Body of pancreas (tissue), 4 donors: ENCODE data around the gene ADGRG2. TPM values are rescaled to one million over a fixed set of nuclear protein-coding genes. Genes with fewer than 3 reads are reported as not detected.

ENCODE experiments used
- ATAC-seq: fragments of 150-250 bp; one replicate; pipeline ENCODE4 v1.9.1; 2016
- DNase-seq, 4 donors: peaks; one replicate each; pipeline ENCODE4 v3.0.0-alpha.2; 2019
- H3K27ac ChIP-seq, 4 donors: fragments of 200-600 bp; sonication (generic); 1 replicate in 3 of 4; 2 replicates in 1 of 4; pipeline versions ENCODE4 v1.5.1 to v1.6.1; 2016 to 2019; ENCODE audit warnings: mild to moderate bottlenecking in 1 of 4, mixed read lengths in 1 of 4, moderate library complexity in 1 of 4
- H3K27me3 ChIP-seq, 2 donors: fragments of 200-600 bp; sonication (generic); one replicate each; pipeline ENCODE4 v1.6.0; 2016; ENCODE audit warnings: mild to moderate bottlenecking in 1 of 2
- H3K36me3 ChIP-seq, 2 donors: fragments of 200-600 bp; sonication (generic); replicated peaks in 1 of 2; 2 replicates each; pipeline ENCODE4 v1.5.1; 2016; ENCODE audit warnings: low read depth in 2 of 2; ENCODE audit not compliant: insufficient read depth in 1 of 2
- H3K4me1 ChIP-seq: fragments of 200-600 bp; sonication (generic); one replicate; pipeline ENCODE4 v1.6.0; 2016
- H3K4me3 ChIP-seq, 2 donors: fragments of 200-600 bp; sonication (generic); 1 replicate in 1 of 2; 2 replicates in 1 of 2; pipeline ENCODE4 v1.5.1; 2016 to 2019
- H3K9me3 ChIP-seq, 3 donors: fragments of 200-600 bp; sonication (generic); 1 replicate in 2 of 3; 2 replicates in 1 of 3; pipeline ENCODE4 v1.5.1; 2016
- POLR2A ChIP-seq, 3 donors: fragments of 450-650 bp; IDR thresholded peaks; one replicate each; pipeline ENCODE4 v1.6.1; 2016; ENCODE audit warnings: antibody characterized with exemption in 3 of 3, mild to moderate bottlenecking in 2 of 3
- WGBS, 2 donors: methylation state at CpG; one replicate each; pipeline ENCODE4 v1.1.5; 2017; 5-methylcytosine and 5-hydroxymethylcytosine counted together
- intact Hi-C: fragments of 100-400 bp; cut with DNase I; formaldehyde crosslinking; loops from one replicate; pipeline ENCODE4 v1.15.1; 2023
- total RNA-seq, 2 donors: library from RNA; depleted of rRNA; stranded (reverse); fragments of >200 nt; gene quantifications; one replicate each; pipeline ENCODE4 v1.1.0, GENCODE V29; 2016
- TF ChIP-seq, protein P1 (sequence below), 7 experiments: fragments of 450-650 bp in 4 of 7; fragments of 200-600 bp in 3 of 7; sonication (generic) in 3 of 7; IDR thresholded peaks; one replicate each; pipeline ENCODE4 v1.5.1; 2016 to 2019; ENCODE audit warnings: antibody characterized with exemption in 7 of 7

The ADGRG2 gene
- total RNA-seq, 2 donors from 2014 or later: 0.66 to 1.0 TPM

DNA sequence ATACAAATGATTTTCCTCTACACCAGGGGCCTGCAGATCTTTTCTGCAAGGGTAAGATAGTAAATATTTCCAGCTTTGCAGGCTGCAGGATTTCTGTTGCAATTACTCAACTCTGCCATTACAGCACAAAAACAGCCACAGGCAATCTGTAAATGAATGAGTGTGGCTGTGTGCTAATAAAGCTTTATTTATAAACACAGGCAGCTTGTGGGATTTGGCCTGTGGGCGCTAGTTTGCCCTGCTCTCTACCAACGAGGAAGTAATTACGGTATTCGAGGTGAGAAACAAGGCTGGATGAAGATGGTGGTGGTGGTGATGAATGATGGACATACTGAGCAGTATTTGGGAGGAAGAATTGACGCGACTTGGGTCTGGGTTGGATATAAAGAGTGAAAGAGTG, 30.7 kb downstream of the ADGRG2 start:
- 82 to 94% methylated on average over 3 to 6 of the region's 6 CpGs for WGBS, 2 donors
- intact Hi-C loops: no loop called here
- TF ChIP-seq, protein P1, sequence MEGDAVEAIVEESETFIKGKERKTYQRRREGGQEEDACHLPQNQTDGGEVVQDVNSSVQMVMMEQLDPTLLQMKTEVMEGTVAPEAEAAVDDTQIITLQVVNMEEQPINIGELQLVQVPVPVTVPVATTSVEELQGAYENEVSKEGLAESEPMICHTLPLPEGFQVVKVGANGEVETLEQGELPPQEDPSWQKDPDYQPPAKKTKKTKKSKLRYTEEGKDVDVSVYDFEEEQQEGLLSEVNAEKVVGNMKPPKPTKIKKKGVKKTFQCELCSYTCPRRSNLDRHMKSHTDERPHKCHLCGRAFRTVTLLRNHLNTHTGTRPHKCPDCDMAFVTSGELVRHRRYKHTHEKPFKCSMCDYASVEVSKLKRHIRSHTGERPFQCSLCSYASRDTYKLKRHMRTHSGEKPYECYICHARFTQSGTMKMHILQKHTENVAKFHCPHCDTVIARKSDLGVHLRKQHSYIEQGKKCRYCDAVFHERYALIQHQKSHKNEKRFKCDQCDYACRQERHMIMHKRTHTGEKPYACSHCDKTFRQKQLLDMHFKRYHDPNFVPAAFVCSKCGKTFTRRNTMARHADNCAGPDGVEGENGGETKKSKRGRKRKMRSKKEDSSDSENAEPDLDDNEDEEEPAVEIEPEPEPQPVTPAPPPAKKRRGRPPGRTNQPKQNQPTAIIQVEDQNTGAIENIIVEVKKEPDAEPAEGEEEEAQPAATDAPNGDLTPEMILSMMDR (IDR thresholded peaks at IDR 0.05): no peak
- no peak for TF ChIP-seq POLR2A (IDR thresholded peaks at IDR 0.05)
- H3K27me3 ChIP-seq: no peaks in the 10 kb centered on the region
- no peak overlapping the region for H3K27ac ChIP-seq
- no peak overlapping the region for H3K4me3 ChIP-seq
- no peak for ATAC-seq
- H3K9me3 ChIP-seq: no peaks in the 10 kb centered on the region
- no peaks in the 10 kb centered on the region for H3K4me1 ChIP-seq
- no peaks in the 10 kb centered on the region for H3K36me3 ChIP-seq
- no peak for DNase-seq

DNA sequence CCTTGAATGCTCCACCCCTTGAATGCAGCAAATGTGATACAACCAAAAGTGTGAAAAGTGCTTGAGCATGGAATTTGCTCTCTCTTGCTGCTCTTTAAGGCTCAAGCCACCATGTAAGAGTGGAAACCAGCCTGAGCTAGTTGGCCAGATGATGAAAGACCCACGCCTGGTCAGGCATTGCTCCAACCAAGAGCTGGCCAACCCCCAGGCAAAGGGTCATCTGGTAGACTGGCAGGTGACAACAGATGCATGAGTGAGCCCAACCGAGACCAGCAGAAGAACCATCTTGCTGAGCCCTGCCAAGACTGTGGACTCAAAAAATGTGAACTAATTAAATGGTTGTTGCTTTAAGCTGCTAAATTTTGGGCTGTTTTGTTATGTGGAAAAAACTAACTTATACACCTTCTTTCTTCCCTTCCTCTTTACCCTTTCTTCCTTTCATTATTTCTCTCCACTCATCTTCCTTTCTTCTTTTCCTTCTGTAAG, 32.7 kb downstream of the ADGRG2 start:
- H3K36me3 ChIP-seq: no peaks in the 10 kb centered on the region
- no peak overlapping the region for H3K4me3 ChIP-seq
- H3K4me1 ChIP-seq: no peaks in the 10 kb centered on the region
- DNase-seq (no peak), ATAC-seq (no peak)
- TF ChIP-seq, protein P1 (IDR thresholded peaks at IDR 0.05): no peak
- TF ChIP-seq POLR2A (IDR thresholded peaks at IDR 0.05): no peak
- WGBS, 2 donors: 92 to 100% methylated on average over 1 to 2 of the region's 2 CpGs
- H3K27me3 ChIP-seq: no peaks in the 10 kb centered on the region
- no peaks in the 10 kb centered on the region for H3K9me3 ChIP-seq
- H3K27ac ChIP-seq: no peak overlapping the region
- intact Hi-C loops: no loop called here

DNA sequence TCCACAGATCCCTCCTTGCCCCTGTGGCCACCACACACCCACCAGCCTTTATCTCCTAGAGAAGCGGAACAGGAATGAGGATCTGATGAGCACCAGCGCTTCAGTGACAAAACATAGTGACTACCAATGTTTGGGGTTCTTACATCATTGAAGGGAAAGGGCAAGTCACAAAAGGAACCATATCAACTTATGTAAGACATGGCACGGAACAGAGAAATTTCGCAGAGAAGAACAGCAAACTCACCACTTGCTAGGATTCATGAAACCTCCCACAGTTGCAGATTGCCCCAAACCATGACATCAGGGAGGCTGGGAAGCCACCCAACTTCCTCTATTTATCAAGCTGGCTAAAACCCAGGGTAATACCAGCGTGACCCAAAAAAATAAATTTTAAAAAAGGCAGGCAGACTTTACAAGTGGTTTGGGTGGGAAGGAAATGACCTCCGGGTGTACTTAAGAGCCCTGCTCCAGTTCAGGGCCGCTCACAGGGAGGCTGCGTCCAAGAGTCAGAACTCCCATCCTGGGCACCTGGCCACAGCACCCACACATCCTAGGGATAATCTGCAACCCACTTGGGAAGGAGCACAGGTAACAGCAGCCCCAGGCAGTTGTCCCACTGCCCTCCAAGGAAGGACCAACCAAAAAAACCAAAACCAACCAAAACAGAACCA, 36.0 kb downstream of the ADGRG2 start:
- H3K9me3 ChIP-seq: no peaks in the 10 kb centered on the region
- H3K27me3 ChIP-seq: no peaks in the 10 kb centered on the region
- TF ChIP-seq, protein P1 (IDR thresholded peaks at IDR 0.05): no peak
- TF ChIP-seq POLR2A (IDR thresholded peaks at IDR 0.05): no peak
- no peak overlapping the region for H3K4me3 ChIP-seq
- intact Hi-C loops: no loop called here
- ATAC-seq (no peak), DNase-seq (peak in 2 of 4 donors; percentile 3 to 11)
- no peak overlapping the region for H3K27ac ChIP-seq
- H3K4me1 ChIP-seq: no peaks in the 10 kb centered on the region
- WGBS, 2 donors: 49 to 57% methylated on average over 5 to 7 of the region's 8 CpGs
- H3K36me3 ChIP-seq: no peaks in the 10 kb centered on the region

DNA sequence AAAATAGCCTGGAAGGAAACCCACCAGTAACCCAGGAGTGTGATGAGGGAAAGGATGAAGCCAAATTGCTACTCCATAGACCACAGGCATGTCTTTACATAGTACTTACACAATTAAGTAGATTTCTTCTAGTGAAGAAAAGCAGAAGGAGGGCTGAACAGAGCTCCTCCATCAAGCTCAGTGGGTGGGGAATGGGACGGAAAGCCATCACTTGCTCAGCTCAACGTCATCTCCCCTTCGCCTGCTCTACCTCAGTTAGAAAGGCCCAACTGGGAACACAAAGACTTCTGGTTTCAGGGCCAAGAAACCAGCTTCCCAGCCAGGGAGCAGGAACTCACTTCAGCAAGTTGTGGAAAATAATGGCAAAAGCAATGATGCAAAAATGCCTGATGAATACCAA, 36.6 kb downstream of the ADGRG2 start:
- Histone ChIP-seq H3K4me3 (no peak overlapping the region), H3K9me3 (no peaks in the 10 kb centered on the region), H3K27me3 (no peaks in the 10 kb centered on the region), H3K4me1 (no peaks in the 10 kb centered on the region), H3K36me3 (no peaks in the 10 kb centered on the region), H3K27ac (no peak overlapping the region)
- intact Hi-C loops: no loop called here
- ATAC-seq (no peak), DNase-seq (no peak)
- WGBS, 2 donors: 93 to 95% methylated on average over 3 of the region's 3 CpGs
- no peak for TF ChIP-seq POLR2A (IDR thresholded peaks at IDR 0.05)
- TF ChIP-seq, protein P1 (IDR thresholded peaks at IDR 0.05): no peak

DNA sequence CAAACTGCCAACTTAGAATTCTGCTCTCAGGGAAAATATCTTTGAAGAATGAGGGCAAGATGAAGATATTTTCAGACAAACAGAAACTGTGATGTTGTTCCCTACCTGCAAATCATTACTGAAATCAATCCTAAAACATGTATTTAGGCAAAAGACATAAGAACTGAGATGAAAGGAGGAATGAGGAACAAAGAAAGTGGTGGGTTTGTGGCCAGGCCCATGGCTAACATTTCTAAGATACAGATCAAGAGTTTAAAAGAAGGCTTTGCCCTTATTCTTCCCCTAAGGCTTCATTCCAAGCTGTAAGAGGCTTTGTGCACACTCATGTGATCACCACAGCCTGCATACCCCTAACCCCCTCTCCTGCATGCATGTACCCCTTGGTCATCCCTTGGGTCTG, 46.5 kb downstream of the ADGRG2 start:
- Histone ChIP-seq H3K4me3 (no peak overlapping the region), H3K9me3 (no peaks in the 10 kb centered on the region), H3K27ac (no peak overlapping the region), H3K4me1 (no peaks in the 10 kb centered on the region), H3K27me3 (no peaks in the 10 kb centered on the region), H3K36me3 (no peaks in the 10 kb centered on the region)
- DNase-seq (no peak), ATAC-seq (no peak)
- intact Hi-C loops: no loop called here
- no peak for TF ChIP-seq POLR2A (IDR thresholded peaks at IDR 0.05)
